Measurements from ENCODE around the gene YWHAQ. TPM values are rescaled to one million over a fixed set of nuclear protein-coding genes. Genes with fewer than 3 reads are reported as not detected.

Gene YWHAQ
- total and polyA plus RNA-seq, 4 donors, result 68.8 to 145 (median 88.0) TPM

GRCh38 chr2:9655441-9656269, 24.9 kb upstream of the YWHAQ start:
- no peaks in the 10 kb centered on the region for H3K9me3 ChIP-seq (ENCODE audit: control insufficient read depth in 4 of 4, low read length in 3 of 4)
- TF ChIP-seq HNF4A (conservative IDR thresholded peaks at IDR 0.05), result no peak
- H3K4me1 ChIP-seq (ENCODE audit: control insufficient read depth in 4 of 4, insufficient read depth in 4 of 4, low read length in 3 of 4), result no peaks in the 10 kb centered on the region
- no peak for DNase-seq (ENCODE audit: low spot score)
- H3K36me3 ChIP-seq (ENCODE audit: control insufficient read depth in 4 of 4, insufficient read depth in 3 of 4, low read depth in 1 of 4, low read length in 3 of 4), result no peaks in the 10 kb centered on the region
- H3K27ac ChIP-seq (ENCODE audit: low read depth in 1 of 2, low read length in 2 of 2), result no peak overlapping the region
- H3K9ac ChIP-seq (ENCODE audit: low read depth in 1 of 2, low read length in 2 of 2), result no peak overlapping the region
- WGBS, result 88% methylated on average over 13 of the region's 13 CpGs
- H3K4me3 ChIP-seq (ENCODE audit: low read depth in 1 of 3, low read length in 3 of 3), result no peak overlapping the region
- H3K27me3 ChIP-seq (ENCODE audit: control insufficient read depth in 4 of 4, insufficient read depth in 4 of 4, low read length in 3 of 4), result no peaks in the 10 kb centered on the region

- H3K4me3 ChIP-seq (ENCODE audit: low read depth in 1 of 3, low read length in 3 of 3), result no peak overlapping the region
- TF ChIP-seq RAD21 (IDR thresholded peaks at IDR 0.05), result no peak
- no peak for TF ChIP-seq RXRA (IDR thresholded peaks at IDR 0.05)
- no peak for TF ChIP-seq NR2F2 (IDR thresholded peaks at IDR 0.05)
- TF ChIP-seq ATF3 (IDR thresholded peaks at IDR 0.05), result no peak
- no peak for TF ChIP-seq YY1 (IDR thresholded peaks at IDR 0.05)
- no peak for TF ChIP-seq ZBTB33 (IDR thresholded peaks at IDR 0.05)
- TF ChIP-seq REST (IDR thresholded peaks at IDR 0.05), result no peak
- TF ChIP-seq GABPA (IDR thresholded peaks at IDR 0.05 in 1 of 2, conservative IDR thresholded peaks at IDR 0.05 in 1 of 2), result no peak
- no peak for TF ChIP-seq JUND (IDR thresholded peaks at IDR 0.05)
- no peak for TF ChIP-seq HNF4G (IDR thresholded peaks at IDR 0.05)
- no peak for TF ChIP-seq TAF1 (conservative IDR thresholded peaks at IDR 0.05)
- no peak for TF ChIP-seq EGR1 (IDR thresholded peaks at IDR 0.05; ENCODE audit: low read depth in 2 of 2)
- TF ChIP-seq FOXA1 (IDR thresholded peaks at IDR 0.05), result no peak
- no peaks in the 10 kb centered on the region for H3K27me3 ChIP-seq (ENCODE audit: control insufficient read depth in 4 of 4, insufficient read depth in 4 of 4, low read length in 3 of 4)
- 86% methylated on average over 6 of the region's 6 CpGs for whole genome bisulfite sequencing
- H3K27ac ChIP-seq (ENCODE audit: low read depth in 1 of 2, low read length in 2 of 2), result no peak overlapping the region
- H3K4me1 ChIP-seq (ENCODE audit: control insufficient read depth in 4 of 4, insufficient read depth in 4 of 4, low read length in 3 of 4), result no peaks in the 10 kb centered on the region
- no peak overlapping the region for H3K9ac ChIP-seq (ENCODE audit: low read depth in 1 of 2, low read length in 2 of 2)
- DNase-seq (ENCODE audit: low spot score), result no peak
- no peaks in the 10 kb centered on the region for H3K9me3 ChIP-seq (ENCODE audit: control insufficient read depth in 4 of 4, low read length in 3 of 4)
- H3K36me3 ChIP-seq (ENCODE audit: control insufficient read depth in 4 of 4, insufficient read depth in 3 of 4, low read depth in 1 of 4, low read length in 3 of 4), result no peaks in the 10 kb centered on the region
These were observed 23.8 kb upstream of the YWHAQ start for GRCh38 chr2:9654452-9655100.

Data from liver (tissue), 9 donors.